Measurements from ENCODE around the gene VMA21.

VMA21 gene

GRCh38 chrX:151396825-151397740 lies at the start of gene VMA21:
Gene VMA21, plus strand, starts transcription at chrX:151397206. Its CDS starts 103 bp downstream, at chrX:151397309.
- DNase-seq (ENCODE audit: low spot score) = peak; percentile 77

GRCh38 chrX:151359341-151359740 lies 37.7 kb upstream of the VMA21 start:
- no peak for DNase-seq (ENCODE audit: low spot score)

- peak; percentile 40 for DNase-seq (ENCODE audit: low spot score)
Measured at GRCh38 chrX:151359931-151360871, 36.8 kb upstream of the VMA21 start.

- DNase-seq (ENCODE audit: low spot score) = no peak
Measured at GRCh38 chrX:151363316-151363715, 33.7 kb upstream of the VMA21 start.

- no peak for DNase-seq (ENCODE audit: low spot score)
Measured at GRCh38 chrX:151365579-151365978, 31.4 kb upstream of the VMA21 start.

GRCh38 chrX:151370906-151371305 lies 26.1 kb upstream of the VMA21 start:
- DNase-seq (ENCODE audit: low spot score) = no peak

GRCh38 chrX:151384807-151385206 lies 12.2 kb upstream of the VMA21 start:
- DNase-seq (ENCODE audit: low spot score) = no peak

GRCh38 chrX:151386838-151387459 lies 10.1 kb upstream of the VMA21 start:
- no peak for DNase-seq (ENCODE audit: low spot score)

GRCh38 chrX:151391722-151392121 lies 5.3 kb upstream of the VMA21 start:
- DNase-seq (ENCODE audit: low spot score) = no peak

- DNase-seq (ENCODE audit: low spot score) = peak; percentile 51
Measured at GRCh38 chrX:151393514-151393913, 3.5 kb upstream of the VMA21 start.

GRCh38 chrX:151396042-151396824 lies 773 bp upstream of the VMA21 start:
- peak; percentile 21 for DNase-seq (ENCODE audit: low spot score)

- DNase-seq (ENCODE audit: low spot score) = no peak
Measured at GRCh38 chrX:151397741-151398070, 700 bp downstream of the VMA21 start.

GRCh38 chrX:151398346-151398745 lies 1.3 kb downstream of the VMA21 start:
- DNase-seq (ENCODE audit: low spot score) = no peak

- DNase-seq (ENCODE audit: low spot score) = no peak
Measured at GRCh38 chrX:151402719-151403390, 5.8 kb downstream of the VMA21 start.

- no peak for DNase-seq (ENCODE audit: low spot score)
Measured at GRCh38 chrX:151416579-151416978, 19.6 kb downstream of the VMA21 start.

- no peak for DNase-seq (ENCODE audit: low spot score)
Measured at GRCh38 chrX:151419782-151420181, 22.8 kb downstream of the VMA21 start.

- DNase-seq (ENCODE audit: low spot score) = no peak
Measured at GRCh38 chrX:151424505-151424904, 27.5 kb downstream of the VMA21 start.

GRCh38 chrX:151448509-151448908 lies 51.5 kb downstream of the VMA21 start:
- DNase-seq (ENCODE audit: low spot score) = no peak

GRCh38 chrX:151458824-151459223 lies 61.8 kb downstream of the VMA21 start:
- no peak for DNase-seq (ENCODE audit: low spot score)
